MM.1S (cell line): ENCODE data around the gene PLPP3.

Experiments
- DNase-seq: peaks from one replicate; pipeline ENCODE4 v3.0.0-alpha.2; 2015
- H2AFZ ChIP-seq: fragments of 300-600 bp; sonication (generic); 2 replicates; pipeline ENCODE4 v1.6.0; 2016; ENCODE audit warnings: antibody characterized with exemption, low read length
- H3F3A ChIP-seq: fragments of 300-600 bp; sonication (generic); 2 replicates; pipeline ENCODE4 v1.6.1; 2016; ENCODE audit warnings: mild to moderate bottlenecking, antibody characterized with exemption, low read length, moderate library complexity, mixed read lengths; ENCODE audit not compliant: insufficient read depth
- H3K27ac ChIP-seq: fragments of 300-600 bp; sonication (generic); 2 replicates; pipeline ENCODE4 v1.5.1; 2016; ENCODE audit warnings: mild to moderate bottlenecking, low read length
- H3K27me3 ChIP-seq: fragments of 300-600 bp; sonication (generic); replicated peaks from 2 replicates; pipeline ENCODE4 v1.6.0; 2016; ENCODE audit warnings: low read length; ENCODE audit not compliant: insufficient read depth
- H3K36me3 ChIP-seq: fragments of 300-600 bp; sonication (generic); replicated peaks from 2 replicates; pipeline ENCODE4 v1.6.1; 2016; ENCODE audit warnings: mild to moderate bottlenecking, low read length, mixed read lengths; ENCODE audit not compliant: insufficient read depth
- H3K4me1 ChIP-seq: fragments of 300-600 bp; sonication (generic); 2 replicates; pipeline ENCODE4 v1.6.1; 2016; ENCODE audit warnings: low read length, mixed read lengths
- H3K4me2 ChIP-seq: fragments of 300-600 bp; sonication (generic); 2 replicates; pipeline ENCODE4 v1.6.0; 2016; ENCODE audit warnings: low read depth, low read length
- H3K4me3 ChIP-seq: fragments of 300-600 bp; sonication (generic); 2 replicates; pipeline ENCODE4 v1.5.1; 2016; ENCODE audit warnings: low read length, mixed read lengths
- H3K79me2 ChIP-seq: fragments of 300-600 bp; sonication (generic); 2 replicates; pipeline ENCODE4 v1.6.1; 2016; ENCODE audit warnings: mixed run types, low read length, mixed read lengths
- H3K9ac ChIP-seq: fragments of 300-600 bp; sonication (generic); 2 replicates; pipeline ENCODE4 v1.6.1; 2016; ENCODE audit warnings: low read length, mixed read lengths
- H3K9me2 ChIP-seq: fragments of 300-600 bp; sonication (generic); replicated peaks from 2 replicates; pipeline ENCODE4 v1.6.1; 2016; ENCODE audit warnings: mild to moderate bottlenecking, low read length, mixed read lengths; ENCODE audit not compliant: insufficient read depth
- H3K9me3 ChIP-seq: fragments of 300-600 bp; sonication (generic); replicated peaks from 2 replicates; pipeline ENCODE4 v1.6.1; 2016; ENCODE audit warnings: mild to moderate bottlenecking, low read length, mixed read lengths; ENCODE audit not compliant: insufficient read depth
- H4K20me1 ChIP-seq: fragments of 300-600 bp; sonication (generic); 2 replicates; pipeline ENCODE4 v1.6.1; 2016; ENCODE audit warnings: mild to moderate bottlenecking, low read length, moderate library complexity, mixed read lengths; ENCODE audit not compliant: insufficient read depth
- EZH2 ChIP-seq: fragments of 300-600 bp; sonication (generic); optimal IDR thresholded peaks from 2 replicates; pipeline ENCODE3; 2017; ENCODE audit warnings: low read depth, mild to moderate bottlenecking, antibody characterized with exemption, low read length, mixed read lengths
- EZH2phosphoT487 ChIP-seq: fragments of 300-600 bp; sonication (generic); IDR thresholded peaks from 2 replicates; pipeline ENCODE4 v1.6.1; 2018; ENCODE audit warnings: antibody characterized with exemption, low read length
- TF ChIP-seq, protein P1 (sequence below): fragments of 300-600 bp; sonication (generic); IDR thresholded peaks from 2 replicates; pipeline ENCODE4 v1.5.1; 2016; ENCODE audit warnings: antibody characterized with exemption, low read length, mixed read lengths

Gene PLPP3

DNA sequence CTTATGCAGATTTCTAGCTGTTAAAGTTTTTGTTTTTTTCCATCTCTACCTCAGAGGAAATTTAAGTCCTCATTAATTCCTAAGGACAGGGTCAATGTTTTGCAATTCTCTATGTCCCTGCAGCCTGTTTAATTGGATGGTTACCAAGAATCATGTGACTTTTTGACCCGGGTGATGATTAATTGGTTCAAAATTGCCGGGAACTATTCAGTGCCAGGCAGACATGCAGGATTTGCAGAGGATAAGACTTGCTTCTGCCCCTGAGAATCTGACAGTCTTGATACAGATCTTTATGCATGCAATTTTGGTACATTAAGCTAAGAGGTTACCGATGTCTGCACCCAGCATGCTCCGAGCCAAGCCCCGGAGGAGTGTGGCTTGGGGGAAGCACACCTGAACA, 87.9 kb downstream of the PLPP3 start:
- H3K4me1 ChIP-seq, result no peaks in the 10 kb centered on the region
- no peak overlapping the region for H2AFZ ChIP-seq
- H3F3A ChIP-seq, result no peaks in the 10 kb centered on the region
- H3K36me3 ChIP-seq, result no peaks in the 10 kb centered on the region
- H3K9ac ChIP-seq, result no peak overlapping the region
- H4K20me1 ChIP-seq, result no peaks in the 10 kb centered on the region
- no peak overlapping the region for H3K27ac ChIP-seq
- no peaks in the 10 kb centered on the region for H3K79me2 ChIP-seq
- no peak overlapping the region for H3K4me2 ChIP-seq
- no peak for DNase-seq
- no peaks in the 10 kb centered on the region for H3K27me3 ChIP-seq
- no peaks in the 10 kb centered on the region for H3K9me2 ChIP-seq
- no peaks in the 10 kb centered on the region for H3K9me3 ChIP-seq
- no peak overlapping the region for H3K4me3 ChIP-seq
- TF ChIP-seq, protein P1, sequence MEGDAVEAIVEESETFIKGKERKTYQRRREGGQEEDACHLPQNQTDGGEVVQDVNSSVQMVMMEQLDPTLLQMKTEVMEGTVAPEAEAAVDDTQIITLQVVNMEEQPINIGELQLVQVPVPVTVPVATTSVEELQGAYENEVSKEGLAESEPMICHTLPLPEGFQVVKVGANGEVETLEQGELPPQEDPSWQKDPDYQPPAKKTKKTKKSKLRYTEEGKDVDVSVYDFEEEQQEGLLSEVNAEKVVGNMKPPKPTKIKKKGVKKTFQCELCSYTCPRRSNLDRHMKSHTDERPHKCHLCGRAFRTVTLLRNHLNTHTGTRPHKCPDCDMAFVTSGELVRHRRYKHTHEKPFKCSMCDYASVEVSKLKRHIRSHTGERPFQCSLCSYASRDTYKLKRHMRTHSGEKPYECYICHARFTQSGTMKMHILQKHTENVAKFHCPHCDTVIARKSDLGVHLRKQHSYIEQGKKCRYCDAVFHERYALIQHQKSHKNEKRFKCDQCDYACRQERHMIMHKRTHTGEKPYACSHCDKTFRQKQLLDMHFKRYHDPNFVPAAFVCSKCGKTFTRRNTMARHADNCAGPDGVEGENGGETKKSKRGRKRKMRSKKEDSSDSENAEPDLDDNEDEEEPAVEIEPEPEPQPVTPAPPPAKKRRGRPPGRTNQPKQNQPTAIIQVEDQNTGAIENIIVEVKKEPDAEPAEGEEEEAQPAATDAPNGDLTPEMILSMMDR, result no peak
- no peak for TF ChIP-seq EZH2
- no peak for TF ChIP-seq EZH2phosphoT487

DNA sequence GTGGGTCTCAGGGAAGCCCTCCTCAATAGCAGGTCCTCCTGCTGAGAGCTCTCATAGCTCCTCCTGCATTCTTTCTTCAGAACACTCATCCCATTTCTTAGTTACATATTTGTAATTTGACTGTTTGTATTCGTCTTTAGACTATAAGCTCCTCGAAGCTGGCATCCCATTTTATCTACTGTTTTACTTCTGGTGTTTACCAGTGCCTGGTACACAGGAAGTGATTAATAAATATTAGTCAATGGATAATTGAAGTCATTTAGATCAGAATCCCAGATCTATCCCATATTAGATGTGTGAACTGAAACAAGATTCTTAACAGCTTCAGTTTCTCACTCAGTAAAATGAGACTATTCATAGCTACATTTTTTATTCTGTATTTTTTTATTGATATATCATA, 88.7 kb downstream of the PLPP3 start:
- Histone ChIP-seq H3K4me1 (no peaks in the 10 kb centered on the region), H3K4me2 (no peak overlapping the region), H3K4me3 (no peak overlapping the region), H3K9me3 (no peaks in the 10 kb centered on the region), H2AFZ (no peak overlapping the region), H3K27ac (no peak overlapping the region), H4K20me1 (no peaks in the 10 kb centered on the region), H3K9ac (no peak overlapping the region), H3F3A (no peaks in the 10 kb centered on the region), H3K36me3 (no peaks in the 10 kb centered on the region), H3K27me3 (no peaks in the 10 kb centered on the region), H3K79me2 (no peaks in the 10 kb centered on the region), H3K9me2 (no peaks in the 10 kb centered on the region)
- no peak for DNase-seq
- TF ChIP-seq EZH2 (no peak), EZH2phosphoT487 (no peak)
- TF ChIP-seq, protein P1, result no peak

DNA sequence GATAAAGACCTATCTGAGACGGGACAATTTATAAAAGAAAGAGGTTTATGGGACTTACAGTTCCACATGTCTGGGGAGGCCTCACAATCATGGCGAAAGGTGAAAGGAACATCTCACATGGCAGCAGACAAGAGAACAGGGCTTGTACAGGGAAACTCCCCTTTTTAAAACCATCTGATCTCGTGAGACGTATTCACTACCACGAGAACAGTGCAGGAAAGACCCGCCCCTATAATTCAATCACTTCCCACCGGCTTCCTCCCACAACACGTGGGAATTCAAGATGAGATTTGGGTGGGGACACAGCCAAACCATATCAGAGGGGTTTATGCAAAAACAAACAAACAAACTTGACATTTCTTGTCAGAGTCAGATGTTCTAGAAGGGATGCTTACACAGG, 89.7 kb downstream of the PLPP3 start:
- no peaks in the 10 kb centered on the region for H3K4me1 ChIP-seq
- H3K27ac ChIP-seq, result no peak overlapping the region
- no peak overlapping the region for H3K4me2 ChIP-seq
- H3K9ac ChIP-seq, result no peak overlapping the region
- no peak overlapping the region for H2AFZ ChIP-seq
- H3K9me2 ChIP-seq, result no peaks in the 10 kb centered on the region
- H3K79me2 ChIP-seq, result no peaks in the 10 kb centered on the region
- H3K36me3 ChIP-seq, result no peaks in the 10 kb centered on the region
- TF ChIP-seq, protein P1, result no peak
- TF ChIP-seq EZH2 (no peak), EZH2phosphoT487 (no peak)
- no peaks in the 10 kb centered on the region for H3K27me3 ChIP-seq
- no peak for DNase-seq
- no peak overlapping the region for H3K4me3 ChIP-seq
- no peaks in the 10 kb centered on the region for H3F3A ChIP-seq
- H4K20me1 ChIP-seq, result no peaks in the 10 kb centered on the region
- H3K9me3 ChIP-seq, result no peaks in the 10 kb centered on the region
